Parathyroid adenoma (tissue), 2 donors: ENCODE data around the gene COL4A2.

Experiments
- H2AFZ ChIP-seq: fragments of 300-600 bp; sonication (generic); one replicate; pipeline ENCODE4 v1.7.0; 2017; ENCODE audit warnings: antibody characterized with exemption, mild to moderate bottlenecking
- H3K27ac ChIP-seq: fragments of 300-600 bp; sonication (generic); one replicate; pipeline ENCODE4 v1.7.0; 2017
- H3K27me3 ChIP-seq: fragments of 300-600 bp; sonication (generic); one replicate; pipeline ENCODE4 v1.7.0; 2017; ENCODE audit warnings: low read length; ENCODE audit not compliant: control insufficient read depth, insufficient read depth
- H3K36me3 ChIP-seq: fragments of 300-600 bp; sonication (generic); one replicate; pipeline ENCODE4 v1.7.0; 2017; ENCODE audit warnings: low read length; ENCODE audit not compliant: control insufficient read depth, insufficient read depth
- H3K4me1 ChIP-seq: fragments of 300-600 bp; sonication (generic); one replicate; pipeline ENCODE4 v1.7.0; 2017; ENCODE audit warnings: control low read depth
- H3K4me2 ChIP-seq: fragments of 300-600 bp; sonication (generic); one replicate; pipeline ENCODE4 v1.7.0; 2017; ENCODE audit warnings: low read length
- H3K4me3 ChIP-seq: fragments of 300-600 bp; sonication (generic); one replicate; pipeline ENCODE4 v1.7.0; 2017; ENCODE audit warnings: low read depth, low read length
- H3K79me2 ChIP-seq: fragments of 300-600 bp; sonication (generic); one replicate; pipeline ENCODE4 v1.7.0; 2017; ENCODE audit warnings: control low read depth
- H3K9ac ChIP-seq: fragments of 300-600 bp; sonication (generic); one replicate; pipeline ENCODE4 v1.7.0; 2017; ENCODE audit warnings: mild to moderate bottlenecking
- H3K9me3 ChIP-seq: fragments of 300-600 bp; sonication (generic); one replicate; pipeline ENCODE4 v1.7.0; 2017; ENCODE audit warnings: low read length; ENCODE audit not compliant: control insufficient read depth
- TF ChIP-seq, protein P1 (sequence below): fragments of 300-600 bp; sonication (generic); IDR thresholded peaks from one replicate; pipeline ENCODE4 v1.7.0; 2017; ENCODE audit warnings: antibody characterized with exemption, mild to moderate bottlenecking
- donor health status: primary hyperparathyroidism.

COL4A2 gene

DNA sequence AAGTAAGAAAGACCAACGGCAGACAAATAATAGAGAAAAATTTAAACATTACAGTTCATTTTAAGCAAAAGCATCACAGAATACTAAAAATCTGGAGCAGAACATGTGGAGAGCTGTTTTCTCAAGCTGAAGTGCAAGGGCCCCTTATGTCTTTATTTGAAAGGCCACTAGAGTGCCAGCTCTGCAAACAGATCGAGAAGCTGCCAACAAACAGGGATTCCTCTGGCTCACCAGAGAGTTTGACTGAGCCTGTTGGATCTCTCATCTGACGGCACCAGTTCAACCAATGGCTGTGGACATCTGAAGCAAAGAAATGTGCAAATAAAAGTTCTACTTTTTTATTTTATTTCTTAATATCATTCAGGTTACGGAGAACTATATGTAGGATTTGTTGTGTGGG is 119.7 kb downstream of the COL4A2 start:
- no peak overlapping the region for H3K4me3 ChIP-seq
- no peak overlapping the region for H3K9ac ChIP-seq
- no peaks in the 10 kb centered on the region for H3K9me3 ChIP-seq
- no peak overlapping the region for H2AFZ ChIP-seq
- no peaks in the 10 kb centered on the region for H3K27me3 ChIP-seq
- H3K4me2 ChIP-seq: no peak overlapping the region
- H3K27ac ChIP-seq: no peak overlapping the region
- H3K4me1 ChIP-seq: no peaks in the 10 kb centered on the region
- no peaks in the 10 kb centered on the region for H3K36me3 ChIP-seq
- H3K79me2 ChIP-seq: no peaks in the 10 kb centered on the region
- TF ChIP-seq, protein P1, sequence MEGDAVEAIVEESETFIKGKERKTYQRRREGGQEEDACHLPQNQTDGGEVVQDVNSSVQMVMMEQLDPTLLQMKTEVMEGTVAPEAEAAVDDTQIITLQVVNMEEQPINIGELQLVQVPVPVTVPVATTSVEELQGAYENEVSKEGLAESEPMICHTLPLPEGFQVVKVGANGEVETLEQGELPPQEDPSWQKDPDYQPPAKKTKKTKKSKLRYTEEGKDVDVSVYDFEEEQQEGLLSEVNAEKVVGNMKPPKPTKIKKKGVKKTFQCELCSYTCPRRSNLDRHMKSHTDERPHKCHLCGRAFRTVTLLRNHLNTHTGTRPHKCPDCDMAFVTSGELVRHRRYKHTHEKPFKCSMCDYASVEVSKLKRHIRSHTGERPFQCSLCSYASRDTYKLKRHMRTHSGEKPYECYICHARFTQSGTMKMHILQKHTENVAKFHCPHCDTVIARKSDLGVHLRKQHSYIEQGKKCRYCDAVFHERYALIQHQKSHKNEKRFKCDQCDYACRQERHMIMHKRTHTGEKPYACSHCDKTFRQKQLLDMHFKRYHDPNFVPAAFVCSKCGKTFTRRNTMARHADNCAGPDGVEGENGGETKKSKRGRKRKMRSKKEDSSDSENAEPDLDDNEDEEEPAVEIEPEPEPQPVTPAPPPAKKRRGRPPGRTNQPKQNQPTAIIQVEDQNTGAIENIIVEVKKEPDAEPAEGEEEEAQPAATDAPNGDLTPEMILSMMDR: no peak

DNA sequence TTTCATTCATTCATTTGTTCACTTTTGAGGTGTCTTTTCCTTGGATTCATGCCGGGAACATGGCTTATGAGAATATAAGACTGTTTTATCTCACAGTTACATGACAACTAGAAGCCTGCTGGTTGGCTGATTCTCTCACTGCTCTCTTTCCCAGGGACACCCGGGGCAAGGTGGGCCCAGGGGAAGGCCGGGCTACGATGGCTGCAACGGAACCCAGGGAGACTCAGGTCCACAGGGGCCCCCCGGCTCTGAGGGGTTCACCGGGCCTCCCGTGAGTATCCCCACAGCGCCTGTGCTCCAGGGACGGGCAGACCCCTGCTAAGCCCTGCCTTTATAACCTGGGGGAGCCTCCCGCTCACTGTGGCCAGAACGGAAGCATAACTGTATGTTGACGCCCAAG is 121.2 kb downstream of the COL4A2 start:
- Histone ChIP-seq H3K4me3 (no peak overlapping the region), H3K36me3 (no peaks in the 10 kb centered on the region), H3K9me3 (no peaks in the 10 kb centered on the region), H3K4me1 (no peaks in the 10 kb centered on the region), H3K79me2 (no peaks in the 10 kb centered on the region), H3K27ac (no peak overlapping the region), H3K27me3 (no peaks in the 10 kb centered on the region), H2AFZ (no peak overlapping the region), H3K4me2 (no peak overlapping the region), H3K9ac (no peak overlapping the region)
- TF ChIP-seq, protein P1: no peak

- H3K4me1 ChIP-seq: no peaks in the 10 kb centered on the region
- H3K79me2 ChIP-seq: no peaks in the 10 kb centered on the region
- H3K4me3 ChIP-seq: no peak overlapping the region
- TF ChIP-seq, protein P1: no peak
- no peak overlapping the region for H2AFZ ChIP-seq
- no peak overlapping the region for H3K27ac ChIP-seq
- no peaks in the 10 kb centered on the region for H3K36me3 ChIP-seq
- H3K9me3 ChIP-seq: no peaks in the 10 kb centered on the region
- H3K27me3 ChIP-seq: no peaks in the 10 kb centered on the region
- no peak overlapping the region for H3K4me2 ChIP-seq
- H3K9ac ChIP-seq: no peak overlapping the region
Measured at GRCh38 chr13:110430391-110431336, 123.6 kb downstream of the COL4A2 start.

DNA sequence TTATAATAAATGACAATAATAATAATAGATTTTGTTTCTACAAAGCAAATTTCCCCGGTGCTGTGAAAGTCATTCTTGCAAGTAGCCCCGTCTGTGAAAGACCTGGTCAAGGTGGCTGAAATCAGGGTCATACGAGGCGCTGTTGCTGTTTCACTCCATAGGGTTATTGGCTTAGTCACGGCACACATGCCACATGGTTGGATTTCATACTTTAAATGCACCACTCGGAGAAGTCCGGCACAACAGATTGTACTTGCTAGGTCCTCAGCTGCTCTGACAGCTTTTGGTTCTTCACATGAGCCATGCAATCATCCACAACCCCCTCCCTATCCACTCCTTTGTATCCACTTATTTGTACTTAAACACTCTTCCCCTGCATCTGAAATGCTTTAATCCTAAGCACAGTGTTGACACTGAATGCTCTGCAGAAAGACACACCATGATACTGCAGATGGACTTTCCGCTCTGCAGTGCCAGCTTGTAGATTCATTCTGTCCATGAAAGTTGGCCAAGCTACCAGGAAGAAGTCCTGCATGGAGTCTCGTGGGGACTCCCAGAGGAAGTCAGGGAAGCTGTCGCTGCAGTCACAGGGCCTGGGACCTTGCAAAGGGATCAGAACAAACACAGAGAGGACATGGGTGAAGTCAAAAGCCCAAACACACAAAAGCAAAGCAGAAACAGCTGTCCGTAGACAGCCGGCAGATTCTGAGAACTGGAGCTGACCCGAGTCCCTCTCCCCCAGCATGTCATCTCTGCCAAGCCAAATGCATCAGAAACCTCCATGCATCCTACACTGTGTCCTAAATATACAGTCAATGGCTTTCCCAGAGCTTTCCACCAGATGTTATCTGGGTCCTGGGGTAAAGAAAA is 124.6 kb downstream of the COL4A2 start:
- Histone ChIP-seq H3K27me3 (no peaks in the 10 kb centered on the region), H3K9ac (no peak overlapping the region), H3K4me3 (no peak overlapping the region), H2AFZ (no peak overlapping the region), H3K4me1 (no peaks in the 10 kb centered on the region), H3K36me3 (no peaks in the 10 kb centered on the region), H3K4me2 (no peak overlapping the region), H3K9me3 (no peaks in the 10 kb centered on the region), H3K27ac (no peak overlapping the region), H3K79me2 (no peaks in the 10 kb centered on the region)
- TF ChIP-seq, protein P1: no peak
